ENCODE results near the gene PRIMA1. TPM values are rescaled to one million over a fixed set of nuclear protein-coding genes. Genes with fewer than 3 reads are reported as not detected.
"Not testable (repeated sequence)": the region's sequence is repeated elsewhere in the genome, so short reads cannot be mapped to it uniquely, and the experiment has no call there.

The PRIMA1 gene
- total RNA-seq, 2 experiments from 2014 or later: not detected

GRCh38 chr14:93809491-93810420, 21.5 kb upstream of the PRIMA1 start:
- H3K27ac Mint-ChIP-seq; ATAC-seq (ENCODE audit: low read depth); H3K36me3 Mint-ChIP-seq; H3K4me1 Mint-ChIP-seq; DNase-seq; POLR2A ChIA-PET; H3K27me3 Mint-ChIP-seq; H3K9me3 Mint-ChIP-seq; H3K4me3 Mint-ChIP-seq: not testable (repeated sequence)

GRCh38 chr14:93804654-93805053, 16.4 kb upstream of the PRIMA1 start:
- Mint-ChIP-seq H3K4me3 (no peak overlapping the region), H3K36me3 (no peaks in the 10 kb centered on the region), H3K4me1 (no peaks in the 10 kb centered on the region), H3K27ac (no peak overlapping the region), H3K9me3 (peaks cover 4% of the 10 kb centered on the region), H3K27me3 (peaks cover 4% of the 10 kb centered on the region)
- POLR2A ChIA-PET: no interaction called here
- ATAC-seq (ENCODE audit: low read depth): no peak
- DNase-seq: no peak

GRCh38 chr14:93803408-93804318, 15.4 kb upstream of the PRIMA1 start:
- Mint-ChIP-seq H3K36me3 (no peaks in the 10 kb centered on the region), H3K4me3 (no peak overlapping the region), H3K27ac (no peak overlapping the region), H3K4me1 (no peaks in the 10 kb centered on the region), H3K27me3 (peaks cover 4% of the 10 kb centered on the region), H3K9me3 (peaks cover 1% of the 10 kb centered on the region)
- no peak for DNase-seq
- no peak for ATAC-seq (ENCODE audit: low read depth)
- POLR2A ChIA-PET: no interaction called here

- Mint-ChIP-seq H3K9me3 (no peaks in the 10 kb centered on the region), H3K4me3 (no peak overlapping the region), H3K27me3 (peaks cover 4% of the 10 kb centered on the region), H3K27ac (no peak overlapping the region), H3K4me1 (no peaks in the 10 kb centered on the region), H3K36me3 (no peaks in the 10 kb centered on the region)
- DNase-seq (no peak), ATAC-seq (ENCODE audit: low read depth) (no peak)
- POLR2A ChIA-PET: no interaction called here
Measured at GRCh38 chr14:93799989-93800921, 12.0 kb upstream of the PRIMA1 start.

GRCh38 chr14:93799617-93799988, 11.3 kb upstream of the PRIMA1 start:
- no peaks in the 10 kb centered on the region for H3K36me3 Mint-ChIP-seq
- no peak overlapping the region for H3K27ac Mint-ChIP-seq
- no peaks in the 10 kb centered on the region for H3K4me1 Mint-ChIP-seq
- no peaks in the 10 kb centered on the region for H3K9me3 Mint-ChIP-seq
- POLR2A ChIA-PET: no interaction called here
- no peak for ATAC-seq (ENCODE audit: low read depth)
- H3K4me3 Mint-ChIP-seq: no peak overlapping the region
- H3K27me3 Mint-ChIP-seq: peaks cover 4% of the 10 kb centered on the region
- DNase-seq: no peak

GRCh38 chr14:93797536-93797935, 9.3 kb upstream of the PRIMA1 start:
- POLR2A ChIA-PET: no interaction called here
- no peak overlapping the region for H3K27ac Mint-ChIP-seq
- ATAC-seq (ENCODE audit: low read depth) (no peak), DNase-seq (no peak)
- H3K4me1 Mint-ChIP-seq: no peaks in the 10 kb centered on the region
- no peaks in the 10 kb centered on the region for H3K36me3 Mint-ChIP-seq
- peaks cover 4% of the 10 kb centered on the region for H3K27me3 Mint-ChIP-seq
- no peak overlapping the region for H3K4me3 Mint-ChIP-seq
- H3K9me3 Mint-ChIP-seq: no peaks in the 10 kb centered on the region

GRCh38 chr14:93797071-93797470, 8.8 kb upstream of the PRIMA1 start:
- Mint-ChIP-seq H3K27ac (no peak overlapping the region), H3K9me3 (no peaks in the 10 kb centered on the region), H3K27me3 (peaks cover 4% of the 10 kb centered on the region), H3K36me3 (no peaks in the 10 kb centered on the region), H3K4me1 (no peaks in the 10 kb centered on the region), H3K4me3 (no peak overlapping the region)
- DNase-seq: no peak
- POLR2A ChIA-PET: no interaction called here
- ATAC-seq (ENCODE audit: low read depth): no peak

GRCh38 chr14:93794756-93795155, 6.5 kb upstream of the PRIMA1 start:
- Mint-ChIP-seq H3K36me3 (no peaks in the 10 kb centered on the region), H3K27ac (no peak overlapping the region), H3K4me1 (no peaks in the 10 kb centered on the region), H3K27me3 (peaks cover 18% of the 10 kb centered on the region), H3K9me3 (no peaks in the 10 kb centered on the region), H3K4me3 (no peak overlapping the region)
- DNase-seq (no peak), ATAC-seq (ENCODE audit: low read depth) (no peak)
- POLR2A ChIA-PET: no interaction called here

GRCh38 chr14:93793555-93794324, 5.5 kb upstream of the PRIMA1 start:
- no peak for DNase-seq
- no peaks in the 10 kb centered on the region for H3K4me1 Mint-ChIP-seq
- no peaks in the 10 kb centered on the region for H3K9me3 Mint-ChIP-seq
- H3K27me3 Mint-ChIP-seq: peaks cover 26% of the 10 kb centered on the region
- H3K27ac Mint-ChIP-seq: no peak overlapping the region
- POLR2A ChIA-PET: no interaction called here
- ATAC-seq (ENCODE audit: low read depth): no peak
- H3K36me3 Mint-ChIP-seq: no peaks in the 10 kb centered on the region
- no peak overlapping the region for H3K4me3 Mint-ChIP-seq

GRCh38 chr14:93792391-93792790, 4.1 kb upstream of the PRIMA1 start:
- Mint-ChIP-seq H3K27me3 (peaks cover 36% of the 10 kb centered on the region), H3K4me1 (no peaks in the 10 kb centered on the region), H3K9me3 (no peaks in the 10 kb centered on the region)

GRCh38 chr14:93790966-93791365, 2.7 kb upstream of the PRIMA1 start:
- H3K4me1 Mint-ChIP-seq: no peaks in the 10 kb centered on the region
- DNase-seq (no peak), ATAC-seq (ENCODE audit: low read depth) (no peak)
- H3K27me3 Mint-ChIP-seq: peaks cover 49% of the 10 kb centered on the region
- no peak overlapping the region for H3K27ac Mint-ChIP-seq
- no peak overlapping the region for H3K4me3 Mint-ChIP-seq
- POLR2A ChIA-PET: no interaction called here
- H3K9me3 Mint-ChIP-seq: no peaks in the 10 kb centered on the region
- H3K36me3 Mint-ChIP-seq: no peaks in the 10 kb centered on the region

More at GRCh38 chr14:93792391-93792790, 4.1 kb upstream of the PRIMA1 start:
- POLR2A ChIA-PET: no interaction called here
- ATAC-seq (ENCODE audit: low read depth) (no peak), DNase-seq (no peak)
- no peak overlapping the region for H3K4me3 Mint-ChIP-seq
- H3K27ac Mint-ChIP-seq: no peak overlapping the region
- H3K36me3 Mint-ChIP-seq: no peaks in the 10 kb centered on the region

GRCh38 chr14:93789228-93790130, 1.2 kb upstream of the PRIMA1 start:
- H3K27me3 Mint-ChIP-seq: peaks cover 55% of the 10 kb centered on the region
- H3K9me3 Mint-ChIP-seq: no peaks in the 10 kb centered on the region
- no peak overlapping the region for H3K4me3 Mint-ChIP-seq

More at GRCh38 chr14:93789228-93790130, 1.2 kb upstream of the PRIMA1 start:
- Mint-ChIP-seq H3K36me3 (no peaks in the 10 kb centered on the region), H3K27ac (no peak overlapping the region), H3K4me1 (no peaks in the 10 kb centered on the region)
- POLR2A ChIA-PET: no interaction called here
- ATAC-seq (ENCODE audit: low read depth) (no peak), DNase-seq (no peak)

Measured in activated naive CD8-positive, alpha-beta T cell treated with anti-CD3 and anti-CD28 coated beads, Interleukin-2, amount 10 ng/mL, durations not matched to agents 7 days and 5 days (primary cell).